HG02885 (cell line): ENCODE measurements around the gene MAEL.

ENCODE experiments used
- ATAC-seq: cut with Tn5 transposase; IDR thresholded peaks from one replicate; pipeline ENCODE4 v1.9.1; 2021; ENCODE audit warnings: mild to moderate bottlenecking; ENCODE audit not compliant: unreplicated experiment, poor library complexity

The MAEL gene

DNA sequence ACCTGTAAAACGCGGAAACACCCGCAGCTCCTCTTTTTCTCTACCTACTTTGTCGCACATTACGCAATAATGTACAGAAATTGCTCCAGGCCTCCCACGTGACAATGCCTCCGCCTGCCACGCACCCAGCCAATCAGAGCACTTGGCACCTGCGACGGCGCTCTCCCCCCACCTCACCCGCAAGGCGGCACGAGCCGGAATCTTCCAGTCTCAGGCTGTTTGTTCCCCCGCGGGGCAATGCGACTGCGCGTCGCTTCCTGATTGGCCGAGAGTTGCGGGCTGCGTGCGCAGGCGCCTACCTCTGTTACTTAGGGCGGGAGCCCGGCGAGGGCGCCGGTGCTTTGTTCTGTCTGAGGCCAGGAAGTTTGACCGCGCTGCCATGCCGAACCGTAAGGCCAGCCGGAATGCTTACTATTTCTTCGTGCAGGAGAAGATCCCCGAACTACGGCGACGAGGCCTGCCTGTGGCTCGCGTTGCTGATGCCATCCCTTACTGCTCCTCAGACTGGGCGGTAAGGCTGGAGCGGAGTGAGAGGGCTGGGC lies at the start of gene MAEL:
Gene MAEL, plus strand, starts transcription at position 307 of the 542 bp plus-strand sequence. Its CDS starts 73 bp downstream, at position 380.
- no peak for ATAC-seq

GRCh38 chr1:166939741-166940375 lies 49.2 kb upstream of the MAEL start:
- ATAC-seq = no peak

DNA sequence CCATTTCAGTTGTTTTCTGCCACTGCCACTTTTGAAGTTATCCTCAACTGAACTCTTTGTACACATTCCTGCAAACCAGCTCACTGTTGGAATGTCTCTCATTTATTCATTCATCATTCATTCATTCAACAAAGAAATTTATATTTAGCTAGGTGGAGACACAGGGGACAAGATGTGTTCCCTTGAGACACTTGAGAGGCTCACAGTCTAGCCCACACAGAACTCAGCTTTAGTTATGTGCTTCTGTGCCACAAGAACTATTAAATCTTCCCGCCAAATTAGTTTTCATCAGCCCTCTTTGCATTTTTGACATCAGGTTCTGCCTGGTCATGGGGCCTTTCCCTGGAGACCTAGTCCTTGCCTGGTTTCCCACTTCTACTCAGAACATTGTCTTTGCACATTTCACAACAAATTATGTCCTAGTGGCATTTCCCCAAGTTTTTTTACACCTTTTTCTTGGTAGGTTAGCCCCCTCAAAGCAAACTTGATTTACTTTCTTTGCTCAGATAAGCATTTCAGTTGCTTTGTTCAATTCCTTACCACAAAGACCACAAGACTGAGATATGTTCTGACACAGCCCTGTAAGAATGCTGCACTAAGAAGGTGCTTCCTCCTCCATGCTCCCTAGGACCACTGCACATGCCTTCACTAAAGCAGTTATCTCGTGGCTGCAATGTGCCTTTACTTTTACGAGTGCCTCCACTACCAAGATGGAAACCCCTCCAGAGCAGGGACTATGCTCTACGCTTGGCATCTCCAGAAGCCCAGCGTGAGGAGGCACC lies 44.7 kb upstream of the MAEL start:
- ATAC-seq = peak; percentile 64

- ATAC-seq = peak; percentile 45
These were observed 41.6 kb upstream of the MAEL start for GRCh38 chr1:166947398-166948043.

- no peak for ATAC-seq
These were observed 40.2 kb upstream of the MAEL start for GRCh38 chr1:166948856-166949350.

GRCh38 chr1:166950156-166950555 lies 38.9 kb upstream of the MAEL start:
- no peak for ATAC-seq

GRCh38 chr1:166951050-166951449 lies 38.0 kb upstream of the MAEL start:
- no peak for ATAC-seq

GRCh38 chr1:166952002-166952746 lies 36.9 kb upstream of the MAEL start:
- ATAC-seq = peak; percentile 57

- no peak for ATAC-seq
These were observed 35.6 kb upstream of the MAEL start for GRCh38 chr1:166953491-166953890.

- ATAC-seq = no peak
These were observed 32.8 kb upstream of the MAEL start for GRCh38 chr1:166956057-166956850.

DNA sequence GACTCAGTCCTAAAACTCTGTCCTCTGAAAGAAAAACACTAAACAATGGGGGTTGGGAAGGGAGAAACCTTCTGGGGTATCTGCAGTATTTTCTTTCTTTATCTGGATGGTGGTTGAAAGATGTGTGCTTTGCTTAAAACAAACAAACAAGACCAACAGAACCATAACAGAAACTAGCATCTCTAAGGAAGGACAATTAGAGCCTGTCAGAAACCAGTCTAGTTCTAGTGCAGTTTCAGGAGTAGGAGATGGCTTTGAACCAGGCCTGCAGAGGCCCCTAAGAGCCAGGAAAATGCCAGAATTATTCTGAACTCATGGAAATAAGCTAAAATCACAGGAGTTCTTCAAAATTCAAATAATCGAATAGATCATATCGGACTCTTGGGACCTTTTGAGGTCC lies 32.2 kb upstream of the MAEL start:
- ATAC-seq = no peak

DNA sequence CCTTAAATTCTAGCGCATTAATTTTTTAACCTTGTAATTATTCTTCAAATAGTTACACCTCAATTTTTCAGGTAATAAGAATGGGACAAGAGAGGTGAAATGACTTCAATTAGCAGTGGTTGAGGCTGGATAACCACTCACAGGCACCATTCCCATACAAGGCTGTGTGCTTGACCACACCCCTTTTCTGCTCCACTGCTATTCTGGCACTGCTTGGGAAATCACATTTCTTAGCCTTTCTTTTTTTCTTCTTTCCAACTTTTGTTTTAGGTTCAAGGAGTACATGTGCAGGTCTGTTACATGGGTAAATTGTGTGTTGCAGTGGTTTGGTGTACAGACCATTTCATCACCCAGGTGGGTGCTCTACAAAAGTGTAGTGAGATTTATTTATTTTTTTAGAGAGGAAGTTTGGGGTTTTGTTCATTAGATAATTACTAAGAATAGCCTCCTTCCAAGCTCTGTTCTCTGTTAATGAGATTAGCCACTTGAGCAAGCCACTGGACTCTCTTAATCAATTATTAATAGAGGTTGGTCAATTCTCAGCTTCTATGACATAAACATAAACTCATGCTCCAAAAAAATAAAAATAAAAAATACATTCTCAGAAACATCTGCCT lies 28.1 kb upstream of the MAEL start:
- no peak for ATAC-seq

GRCh38 chr1:166969074-166969677 lies 19.9 kb upstream of the MAEL start:
- ATAC-seq = peak; percentile 77

DNA sequence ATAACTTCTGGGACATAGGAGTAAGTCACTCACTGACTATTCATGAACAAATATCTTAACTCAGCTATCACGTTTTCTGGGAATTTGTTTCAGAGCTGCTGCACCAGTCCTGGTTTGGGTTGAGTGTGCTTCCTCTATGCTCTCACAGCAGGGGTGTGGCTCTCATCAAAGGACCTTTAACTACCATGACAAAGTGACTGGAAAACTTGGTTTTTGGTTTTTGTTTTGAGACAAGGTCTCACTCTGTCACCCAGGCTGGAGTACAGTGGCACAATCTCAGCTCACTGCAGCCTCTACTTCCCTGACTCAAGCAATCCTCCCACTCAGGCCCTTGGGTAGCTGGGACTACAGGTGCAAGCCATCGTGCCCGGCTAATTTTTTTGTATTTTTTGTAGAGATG lies 17.8 kb upstream of the MAEL start:
- ATAC-seq = no peak

- no peak for ATAC-seq
These were observed 16.9 kb upstream of the MAEL start for GRCh38 chr1:166972193-166972592.

DNA sequence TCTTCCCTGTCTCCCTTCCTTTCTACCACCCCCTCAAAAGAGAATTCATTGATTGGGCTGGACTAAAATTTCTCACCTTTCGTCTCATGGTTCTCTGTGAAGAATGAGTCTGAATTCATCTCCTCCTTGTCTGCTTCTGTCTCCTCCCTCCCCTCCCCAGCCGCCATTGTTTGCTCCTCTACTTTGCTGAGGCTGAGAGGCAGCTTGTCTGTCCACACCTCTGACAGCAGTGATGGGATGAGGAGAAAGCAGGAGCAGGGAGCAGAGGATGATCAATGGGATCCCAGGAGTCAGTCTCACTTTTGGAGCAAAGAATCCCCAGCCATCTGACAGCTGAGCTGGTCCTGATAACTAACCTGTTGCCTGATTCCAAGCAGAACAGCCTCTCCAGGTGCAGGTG lies 16.3 kb upstream of the MAEL start:
- no peak for ATAC-seq

DNA sequence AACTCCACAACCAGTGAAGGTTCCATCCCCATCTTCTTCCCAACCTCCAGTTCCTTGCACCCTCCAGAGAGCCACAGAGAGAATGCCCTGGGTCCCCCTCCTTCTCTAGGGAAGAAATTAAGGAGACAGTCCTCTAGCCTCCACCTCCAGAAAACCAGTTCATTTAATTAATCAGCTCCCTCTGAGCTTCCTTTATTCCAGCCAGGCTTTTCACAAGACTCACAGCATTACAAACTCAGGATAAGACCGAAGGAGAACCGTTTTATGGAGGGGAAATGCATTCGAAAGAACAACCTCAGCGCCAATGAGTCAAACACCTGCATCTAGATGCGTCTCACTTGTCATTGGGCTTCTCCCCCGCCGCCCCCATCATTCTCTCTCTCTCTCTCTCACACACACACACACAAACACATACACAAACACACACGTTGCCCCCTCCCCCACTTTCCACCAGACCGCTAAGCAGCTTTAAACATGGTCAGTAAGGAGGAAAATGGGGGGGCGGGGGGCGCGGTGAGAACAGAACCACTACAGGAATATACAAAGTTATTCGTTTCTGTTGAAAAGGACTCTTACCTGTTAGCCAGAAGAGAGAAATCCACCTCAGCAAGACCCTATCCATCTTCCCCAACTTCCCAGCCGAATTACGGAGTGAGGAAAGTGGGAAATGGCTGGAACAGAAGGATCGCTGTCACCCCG lies 14.3 kb upstream of the MAEL start:
- ATAC-seq = no peak
